CD14-positive monocyte (primary cell): Measurements from ENCODE around the gene CDH4. TPM values are rescaled to one million over a fixed set of nuclear protein-coding genes. Genes with fewer than 3 reads are reported as not detected.

ENCODE experiments used
- DNase-seq, 3 donors: peaks; one replicate each; pipeline ENCODE4 v3.0.0-alpha.2; 2011 to 2022
- H2AFZ ChIP-seq: 2 replicates; pipeline ENCODE4 v1.6.0; 2012; ENCODE audit warnings: mild to moderate bottlenecking, low read depth, low read length, inconsistent platforms; ENCODE audit not compliant: insufficient read depth, poor library complexity, severe bottlenecking
- H3K27ac ChIP-seq, 2 donors: 1 replicate in 1 of 2; 2 replicates in 1 of 2; pipeline ENCODE4 v1.5.1; 2012 to 2013; ENCODE audit warnings: low read length in 2 of 2, control low read depth in 1 of 2, inconsistent platforms in 1 of 2, low read depth in 1 of 2, mild to moderate bottlenecking in 1 of 2
- H3K27me3 ChIP-seq, 2 donors: one replicate each; pipeline versions ENCODE4 v1.6.0 to v1.6.1; 2011 to 2013; ENCODE audit warnings: low read length in 2 of 2; ENCODE audit not compliant: control insufficient read depth in 2 of 2, insufficient read depth in 2 of 2
- H3K36me3 ChIP-seq, 2 donors: replicated peaks in 1 of 2; 1 replicate in 1 of 2; 2 replicates in 1 of 2; pipeline versions ENCODE4 v1.5.1 to v1.6.1; 2012 to 2013; ENCODE audit warnings: low read length in 2 of 2, control low read depth in 1 of 2, inconsistent platforms in 1 of 2, mild to moderate bottlenecking in 1 of 2; ENCODE audit not compliant: insufficient read depth in 2 of 2, control insufficient read depth in 1 of 2
- H3K4me1 ChIP-seq, 2 donors: 1 replicate in 1 of 2; 2 replicates in 1 of 2; pipeline versions ENCODE4 v1.5.1 to v1.6.1; 2012 to 2013; ENCODE audit warnings: low read length in 2 of 2, control low read depth in 1 of 2, inconsistent platforms in 1 of 2, mild to moderate bottlenecking in 1 of 2, moderate library complexity in 1 of 2; ENCODE audit not compliant: insufficient read depth in 2 of 2, control insufficient read depth in 1 of 2
- H3K4me2 ChIP-seq: replicated peaks from 2 replicates; pipeline ENCODE3; 2012; ENCODE audit warnings: low read length, moderate library complexity, mild to moderate bottlenecking; ENCODE audit not compliant: poor library complexity, severe bottlenecking; ENCODE audit errors: extremely low read depth
- H3K4me3 ChIP-seq, 3 experiments: fragments of 200-600 bp in 1 of 3; sonication (generic) in 1 of 3; replicated peaks in 1 of 3; 1 replicate in 2 of 3; 2 replicates in 1 of 3; pipeline ENCODE4 v1.5.1; 2011 to 2013; ENCODE audit warnings: low read length in 3 of 3, mild to moderate bottlenecking in 3 of 3, control low read depth in 2 of 3, low read depth in 2 of 3, inconsistent platforms in 1 of 3, moderate library complexity in 1 of 3
- H3K79me2 ChIP-seq: 2 replicates; pipeline ENCODE4 v1.6.0; 2012; ENCODE audit warnings: mild to moderate bottlenecking, control low read depth, inconsistent platforms, low read length, moderate library complexity; ENCODE audit not compliant: insufficient read depth
- H3K9ac ChIP-seq: 2 replicates; pipeline ENCODE4 v1.6.0; 2017; ENCODE audit warnings: low read length, mild to moderate bottlenecking; ENCODE audit not compliant: insufficient read depth, poor library complexity, severe bottlenecking
- H3K9me3 ChIP-seq, 2 donors: replicated peaks in 1 of 2; 1 replicate in 1 of 2; 2 replicates in 1 of 2; pipeline versions ENCODE4 v1.5.1 to v1.6.1; 2012 to 2013; ENCODE audit warnings: low read length in 2 of 2, control low read depth in 1 of 2; ENCODE audit not compliant: control insufficient read depth in 1 of 2, insufficient read depth in 1 of 2
- H4K20me1 ChIP-seq: 2 replicates; pipeline ENCODE4 v1.6.0; 2012; ENCODE audit warnings: mild to moderate bottlenecking, low read length, control low read depth, moderate library complexity; ENCODE audit not compliant: insufficient read depth
- H3K27ac Mint-ChIP-seq, 7 donors: one replicate each; pipeline ENCODE4 v1.8.0; 2020; ENCODE audit warnings: mild to moderate bottlenecking in 7 of 7, mixed read lengths in 7 of 7, moderate library complexity in 6 of 7, inconsistent platforms in 2 of 7
- H3K27me3 Mint-ChIP-seq, 3 donors: one replicate each; pipeline ENCODE4 v1.8.0; 2021 to 2022; ENCODE audit warnings: low read depth in 3 of 3, mild to moderate bottlenecking in 3 of 3, mixed read lengths in 3 of 3, moderate library complexity in 3 of 3, inconsistent platforms in 1 of 3
- H3K36me3 Mint-ChIP-seq, 2 donors: one replicate each; pipeline ENCODE4 v1.8.0; 2020; ENCODE audit warnings: mixed read lengths in 2 of 2, inconsistent platforms in 1 of 2, mild to moderate bottlenecking in 1 of 2
- H3K4me1 Mint-ChIP-seq: one replicate; pipeline ENCODE4 v1.8.0; 2020; ENCODE audit warnings: mild to moderate bottlenecking, mixed read lengths
- H3K4me3 Mint-ChIP-seq, 2 donors: one replicate each; pipeline ENCODE4 v1.8.0; 2020; ENCODE audit warnings: mild to moderate bottlenecking in 2 of 2, mixed read lengths in 2 of 2, moderate library complexity in 1 of 2
- H3K9me3 Mint-ChIP-seq, 7 donors: one replicate each; pipeline ENCODE4 v1.8.0; 2020 to 2022; ENCODE audit warnings: mixed read lengths in 7 of 7, mild to moderate bottlenecking in 6 of 7, moderate library complexity in 6 of 7, inconsistent platforms in 2 of 7
- WGBS: methylation state at CpG from one replicate; pipeline ENCODE4 v1.1.5; 2013; ENCODE audit warnings: missing lambda C conversion rate; ENCODE audit not compliant: insufficient coverage; 5-methylcytosine and 5-hydroxymethylcytosine counted together
- intact Hi-C, 2 donors: fragments of 100-400 bp; cut with micrococcal nuclease; formaldehyde crosslinking; loops; one replicate each; pipeline versions ENCODE4 v1.15.0 to v1.15.1; 2023
- polyA plus RNA-seq, 3 donors: library from polyadenylated mRNA; depleted of rRNA in 1 of 3; unstranded in 2 of 3; stranded (reverse) in 1 of 3; fragments of 300-500 nt in 2 of 3; fragments of >200 nt in 1 of 3; fragmentation: Illumina TruSeq in 2 of 3; gene quantifications; 1 replicate in 2 of 3; 2 replicates in 1 of 3; pipeline ENCODE4 v1.2.3, GENCODE V29; 2012 to 2021
- TF ChIP-seq, protein P1 (sequence below): fragments of 200-600 bp; IDR thresholded peaks from one replicate; pipeline ENCODE4 v1.8.0; 2022; ENCODE audit warnings: antibody characterized with exemption, mild to moderate bottlenecking

The CDH4 gene
- polyA plus RNA-seq, 3 donors = not detected

DNA sequence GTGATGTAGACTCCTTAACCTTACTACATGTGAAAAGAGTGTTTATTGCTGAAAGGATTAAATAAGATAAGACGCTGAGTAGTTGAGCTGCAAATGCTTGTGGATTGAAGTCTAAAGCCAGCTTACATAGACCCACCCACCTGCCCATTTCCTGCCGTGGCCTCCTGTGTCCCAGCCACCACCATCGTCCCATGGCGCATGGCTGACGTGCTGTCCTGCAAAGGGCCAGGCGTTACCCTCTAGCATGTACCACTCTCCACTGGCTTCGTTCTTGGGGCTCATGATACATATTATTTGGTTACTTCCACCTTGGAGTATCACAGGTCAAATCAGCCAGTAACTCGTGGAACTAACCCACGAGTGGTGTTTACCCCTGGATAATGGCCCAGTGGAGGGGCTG is 181.8 kb downstream of the CDH4 start:
- peaks cover 0 to 34% (median 18%) of the 10 kb centered on the region in 7 donors for H3K9me3 Mint-ChIP-seq
- H3K27me3 ChIP-seq = no peaks in the 10 kb centered on the region
- no peak overlapping the region for H3K27ac Mint-ChIP-seq
- TF ChIP-seq, protein P1, sequence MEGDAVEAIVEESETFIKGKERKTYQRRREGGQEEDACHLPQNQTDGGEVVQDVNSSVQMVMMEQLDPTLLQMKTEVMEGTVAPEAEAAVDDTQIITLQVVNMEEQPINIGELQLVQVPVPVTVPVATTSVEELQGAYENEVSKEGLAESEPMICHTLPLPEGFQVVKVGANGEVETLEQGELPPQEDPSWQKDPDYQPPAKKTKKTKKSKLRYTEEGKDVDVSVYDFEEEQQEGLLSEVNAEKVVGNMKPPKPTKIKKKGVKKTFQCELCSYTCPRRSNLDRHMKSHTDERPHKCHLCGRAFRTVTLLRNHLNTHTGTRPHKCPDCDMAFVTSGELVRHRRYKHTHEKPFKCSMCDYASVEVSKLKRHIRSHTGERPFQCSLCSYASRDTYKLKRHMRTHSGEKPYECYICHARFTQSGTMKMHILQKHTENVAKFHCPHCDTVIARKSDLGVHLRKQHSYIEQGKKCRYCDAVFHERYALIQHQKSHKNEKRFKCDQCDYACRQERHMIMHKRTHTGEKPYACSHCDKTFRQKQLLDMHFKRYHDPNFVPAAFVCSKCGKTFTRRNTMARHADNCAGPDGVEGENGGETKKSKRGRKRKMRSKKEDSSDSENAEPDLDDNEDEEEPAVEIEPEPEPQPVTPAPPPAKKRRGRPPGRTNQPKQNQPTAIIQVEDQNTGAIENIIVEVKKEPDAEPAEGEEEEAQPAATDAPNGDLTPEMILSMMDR = no peak
- no peak overlapping the region for H3K4me3 Mint-ChIP-seq
- no peak overlapping the region for H3K4me2 ChIP-seq
- no peak overlapping the region for H3K27ac ChIP-seq
- H3K79me2 ChIP-seq = no peaks in the 10 kb centered on the region
- no peak overlapping the region for H2AFZ ChIP-seq
- no peak overlapping the region for H3K9ac ChIP-seq
- no peaks in the 10 kb centered on the region for H3K36me3 ChIP-seq
- no peak overlapping the region for H3K4me3 ChIP-seq
- H3K4me1 ChIP-seq = no peaks in the 10 kb centered on the region
- H3K9me3 ChIP-seq = peaks cover 6 to 55% of the 10 kb centered on the region in 2 donors
- H3K4me1 Mint-ChIP-seq = peaks cover 7% of the 10 kb centered on the region
- 66% methylated on average over 4 of the region's 9 CpGs for WGBS
- no peak for DNase-seq
- H4K20me1 ChIP-seq = no peaks in the 10 kb centered on the region
- H3K27me3 Mint-ChIP-seq = peaks cover 0 to 37% (median 3%) of the 10 kb centered on the region in 3 donors
- intact Hi-C loops = no loop called here
- H3K36me3 Mint-ChIP-seq = no peaks in the 10 kb centered on the region

DNA sequence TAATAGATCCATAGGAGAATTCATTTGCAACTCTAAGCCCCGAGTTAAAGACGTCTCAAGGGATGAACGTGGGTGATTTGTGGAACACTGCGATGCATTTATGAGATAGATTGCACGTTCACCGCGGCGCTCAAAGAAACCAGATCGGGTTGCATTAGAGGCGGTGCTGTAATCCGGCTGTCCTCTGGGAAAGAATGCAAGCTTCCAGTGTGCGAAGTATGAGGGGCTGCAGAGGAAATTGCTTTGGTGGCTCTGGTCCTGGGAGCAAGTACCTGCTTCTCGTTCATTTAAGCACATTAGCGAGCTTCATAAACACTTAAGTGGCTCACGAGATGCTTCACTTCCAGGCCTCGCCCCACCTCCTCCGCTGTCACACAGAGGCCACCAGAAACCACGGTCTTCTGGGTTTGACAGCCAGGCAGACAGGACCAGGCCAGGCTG is 182.3 kb downstream of the CDH4 start:
- H3K27ac Mint-ChIP-seq = no peak overlapping the region
- WGBS = 64% methylated on average over 16 of the region's 18 CpGs
- peaks cover 6 to 59% of the 10 kb centered on the region in 2 donors for H3K9me3 ChIP-seq
- no peaks in the 10 kb centered on the region for H3K36me3 Mint-ChIP-seq
- no peaks in the 10 kb centered on the region for H3K4me1 ChIP-seq
- H4K20me1 ChIP-seq = no peaks in the 10 kb centered on the region
- H3K4me1 Mint-ChIP-seq = peaks cover 7% of the 10 kb centered on the region
- H3K4me2 ChIP-seq = no peak overlapping the region
- no peaks in the 10 kb centered on the region for H3K79me2 ChIP-seq
- no peak overlapping the region for H3K9ac ChIP-seq
- no peak overlapping the region for H3K4me3 ChIP-seq
- H3K27ac ChIP-seq = no peak overlapping the region
- intact Hi-C loops = no loop called here
- no peak overlapping the region for H3K4me3 Mint-ChIP-seq
- TF ChIP-seq, protein P1 = no peak
- H3K36me3 ChIP-seq = no peaks in the 10 kb centered on the region
- no peaks in the 10 kb centered on the region for H3K27me3 ChIP-seq
- peaks cover 0 to 37% (median 3%) of the 10 kb centered on the region in 3 donors for H3K27me3 Mint-ChIP-seq
- no peak for DNase-seq
- no peak overlapping the region for H2AFZ ChIP-seq
- peaks cover 0 to 34% (median 18%) of the 10 kb centered on the region in 7 donors for H3K9me3 Mint-ChIP-seq
